Skeletal muscle satellite cell (primary cell): ENCODE results near the gene EPX.

Source experiments
- H3K27me3 ChIP-seq: 2 replicates; pipeline ENCODE4 v1.7.0; 2013; ENCODE audit warnings: low read length; ENCODE audit not compliant: control insufficient read depth, insufficient read depth
- H3K36me3 ChIP-seq: 2 replicates; pipeline ENCODE4 v1.7.0; 2013; ENCODE audit warnings: mild to moderate bottlenecking, control low read depth, low read length; ENCODE audit not compliant: insufficient read depth
- H3K4me1 ChIP-seq: 2 replicates; pipeline ENCODE4 v1.7.0; 2013; ENCODE audit warnings: low read length; ENCODE audit not compliant: control insufficient read depth, insufficient read depth
- H3K4me2 ChIP-seq: 2 replicates; pipeline ENCODE4 v1.7.0; 2013; ENCODE audit warnings: mild to moderate bottlenecking, low read length
- H3K4me3 ChIP-seq: 2 replicates; pipeline ENCODE4 v1.7.0; 2013; ENCODE audit warnings: low read length
- H3K9ac ChIP-seq: 2 replicates; pipeline ENCODE4 v1.7.0; 2013; ENCODE audit warnings: mild to moderate bottlenecking, low read depth, low read length, moderate library complexity
- H3K9me3 ChIP-seq: replicated peaks from 2 replicates; pipeline ENCODE4 v1.7.0; 2013; ENCODE audit warnings: mild to moderate bottlenecking, control low read depth, low read length

The EPX gene

DNA sequence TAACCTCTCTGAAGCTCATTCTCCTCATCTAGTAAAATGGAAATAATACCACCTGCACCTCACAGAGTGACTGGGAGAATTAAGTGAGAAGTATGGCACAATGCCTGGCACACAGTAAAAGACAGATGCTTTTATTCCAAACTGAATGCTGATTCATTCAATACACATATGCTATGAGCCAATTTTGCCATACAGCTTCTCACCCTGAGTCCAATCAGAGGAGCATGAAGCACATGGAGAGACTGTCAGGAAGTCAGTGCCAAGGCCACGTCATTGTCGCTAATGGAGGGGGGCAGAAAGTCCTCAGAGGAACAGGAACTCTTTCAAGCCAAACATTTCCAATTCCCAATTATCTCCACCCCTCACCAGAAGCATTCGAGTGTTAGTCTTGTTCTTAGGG is 14.9 kb downstream of the EPX start:
- Histone ChIP-seq H3K27me3 (no peaks in the 10 kb centered on the region), H3K4me1 (no peaks in the 10 kb centered on the region), H3K36me3 (peaks cover 19% of the 10 kb centered on the region), H3K4me3 (no peak overlapping the region), H3K9ac (no peak overlapping the region), H3K9me3 (no peaks in the 10 kb centered on the region), H3K4me2 (no peak overlapping the region)

- Histone ChIP-seq H3K27me3 (no peaks in the 10 kb centered on the region), H3K36me3 (peaks cover 19% of the 10 kb centered on the region)
Measured at GRCh38 chr17:58208344-58208743, 15.8 kb downstream of the EPX start.

DNA sequence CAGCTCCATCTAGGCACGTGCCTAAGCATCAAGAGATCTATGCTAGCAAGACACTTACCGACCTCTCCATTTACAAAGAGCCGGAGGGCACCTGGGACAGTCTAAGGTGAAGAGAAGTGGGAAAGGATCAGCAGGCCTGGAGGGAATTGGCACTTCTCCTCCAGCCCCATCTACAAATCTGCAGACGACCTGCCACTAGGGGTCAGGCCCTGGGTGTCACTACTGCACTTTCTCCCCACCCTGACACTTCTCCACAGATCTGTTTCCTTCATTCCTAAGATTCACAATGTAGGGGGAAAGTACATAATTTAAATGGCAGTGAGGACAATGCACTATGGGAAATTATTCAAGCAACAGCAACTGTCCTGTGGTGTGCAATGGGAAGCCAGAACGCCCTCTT is 18.4 kb downstream of the EPX start:
- no peak overlapping the region for H3K4me2 ChIP-seq
- H3K4me1 ChIP-seq, result no peaks in the 10 kb centered on the region
- no peaks in the 10 kb centered on the region for H3K9me3 ChIP-seq
- peaks cover 19% of the 10 kb centered on the region for H3K36me3 ChIP-seq
- no peaks in the 10 kb centered on the region for H3K27me3 ChIP-seq
- no peak overlapping the region for H3K9ac ChIP-seq
- no peak overlapping the region for H3K4me3 ChIP-seq

More at GRCh38 chr17:58208344-58208743, 15.8 kb downstream of the EPX start:
- H3K4me1 ChIP-seq, result no peaks in the 10 kb centered on the region
- no peak overlapping the region for H3K4me3 ChIP-seq
- no peak overlapping the region for H3K4me2 ChIP-seq
- no peaks in the 10 kb centered on the region for H3K9me3 ChIP-seq
- H3K9ac ChIP-seq, result no peak overlapping the region

DNA sequence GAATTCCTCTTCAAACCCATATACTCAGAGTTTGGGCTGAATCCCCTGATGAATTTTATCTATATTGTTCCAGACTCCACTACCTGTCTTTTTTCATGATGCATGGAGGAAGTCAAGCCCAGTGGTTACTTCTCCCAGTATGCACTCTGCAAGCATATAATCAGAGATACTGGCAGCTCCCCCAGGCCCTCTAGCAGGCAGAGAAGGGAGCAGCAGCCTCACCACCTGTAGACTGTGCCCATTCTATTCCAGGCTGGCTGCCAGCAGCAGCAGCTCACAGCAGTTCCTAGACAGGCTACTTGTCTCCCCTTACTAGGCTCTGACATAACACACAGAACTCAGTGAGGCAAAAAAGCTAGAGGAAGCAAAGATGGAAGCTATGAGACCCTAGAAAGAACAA is 23.2 kb downstream of the EPX start:
- Histone ChIP-seq H3K9me3 (no peaks in the 10 kb centered on the region), H3K4me2 (no peak overlapping the region), H3K9ac (no peak overlapping the region), H3K4me3 (no peak overlapping the region), H3K27me3 (no peaks in the 10 kb centered on the region), H3K36me3 (no peaks in the 10 kb centered on the region), H3K4me1 (peaks cover 9% of the 10 kb centered on the region)

GRCh38 chr17:58217766-58218165 is 25.2 kb downstream of the EPX start:
- H3K4me1 ChIP-seq, result peaks cover 9% of the 10 kb centered on the region
- H3K4me3 ChIP-seq, result no peak overlapping the region
- no peaks in the 10 kb centered on the region for H3K9me3 ChIP-seq
- no peaks in the 10 kb centered on the region for H3K27me3 ChIP-seq
- H3K4me2 ChIP-seq, result no peak overlapping the region
- H3K36me3 ChIP-seq, result no peaks in the 10 kb centered on the region
- H3K9ac ChIP-seq, result no peak overlapping the region

DNA sequence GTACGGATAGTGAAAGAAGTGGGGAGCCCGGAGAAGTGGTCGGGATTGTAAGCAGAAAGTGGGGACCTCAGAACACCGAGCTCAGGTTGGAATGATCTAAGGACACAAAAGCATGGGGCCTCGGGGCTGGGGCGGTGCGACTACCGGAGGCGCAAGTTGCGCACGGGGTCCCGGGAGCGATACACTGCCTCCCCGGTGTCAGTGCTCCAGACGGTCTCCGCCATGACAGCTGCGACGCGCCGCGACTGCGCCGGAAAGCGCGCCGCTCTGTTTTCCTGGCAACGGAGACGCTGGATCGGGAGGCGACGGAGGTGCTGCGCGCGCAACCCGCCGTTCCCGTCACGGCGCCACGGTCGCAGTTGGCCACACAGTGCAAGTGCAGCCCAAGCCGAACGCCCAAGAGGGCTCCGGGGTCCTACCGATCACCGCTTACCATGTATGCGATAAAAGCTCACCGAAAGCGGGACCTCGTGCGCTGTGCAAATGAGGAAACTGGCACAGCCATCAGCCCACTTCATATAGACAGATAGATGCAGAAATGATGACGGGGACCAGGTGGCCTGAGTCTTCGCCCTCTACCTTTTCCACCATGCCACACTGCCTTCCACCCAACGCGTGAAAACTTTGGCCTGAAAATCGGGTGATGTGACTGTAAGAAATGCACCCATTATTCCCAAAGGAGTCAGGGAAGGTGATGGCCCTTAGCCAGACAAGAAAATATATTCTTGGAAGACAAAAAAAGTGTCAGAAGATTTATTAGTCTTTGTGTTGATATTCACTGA is 26.7 kb downstream of the EPX start, which contains the start of gene MKS1:
Gene MKS1 (minus strand): TSS at position 249 of the 782 bp plus-strand sequence. CDS start 25 bp downstream, at position 224.
- Histone ChIP-seq H3K9me3 (no peaks in the 10 kb centered on the region), H3K27me3 (no peaks in the 10 kb centered on the region), H3K4me3 (peak within 1 kb of the TSS; percentile 88), H3K36me3 (no peaks in the 10 kb centered on the region), H3K4me1 (peaks cover 15% of the 10 kb centered on the region), H3K4me2 (peak within 1 kb of the TSS; percentile 94), H3K9ac (peak within 1 kb of the TSS; percentile 86)

DNA sequence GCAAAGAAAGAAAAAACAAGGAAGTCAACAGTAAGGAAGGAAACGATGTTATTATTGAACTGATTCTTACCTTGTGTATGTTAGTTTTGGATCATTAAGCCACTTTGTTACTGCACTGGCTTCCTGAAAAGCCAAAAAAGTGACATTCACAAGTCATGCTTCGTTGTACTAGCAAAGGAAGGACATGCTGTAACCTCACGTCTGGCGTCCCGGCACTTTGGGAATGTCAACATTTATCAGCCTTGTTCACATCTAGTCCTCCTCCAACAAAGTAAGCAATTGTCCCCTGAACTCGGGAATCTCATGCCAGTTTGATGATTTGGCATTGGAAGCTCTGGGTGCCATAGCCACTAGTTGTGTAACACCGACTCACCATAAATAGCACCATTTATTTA is 27.3 kb downstream of the EPX start:
- Histone ChIP-seq H3K36me3 (no peaks in the 10 kb centered on the region), H3K9me3 (no peaks in the 10 kb centered on the region), H3K4me1 (peaks cover 21% of the 10 kb centered on the region), H3K9ac (peak overlapping the region; percentile 40), H3K4me3 (peak overlapping the region; percentile 88), H3K4me2 (peak overlapping the region; percentile 94), H3K27me3 (no peaks in the 10 kb centered on the region)

DNA sequence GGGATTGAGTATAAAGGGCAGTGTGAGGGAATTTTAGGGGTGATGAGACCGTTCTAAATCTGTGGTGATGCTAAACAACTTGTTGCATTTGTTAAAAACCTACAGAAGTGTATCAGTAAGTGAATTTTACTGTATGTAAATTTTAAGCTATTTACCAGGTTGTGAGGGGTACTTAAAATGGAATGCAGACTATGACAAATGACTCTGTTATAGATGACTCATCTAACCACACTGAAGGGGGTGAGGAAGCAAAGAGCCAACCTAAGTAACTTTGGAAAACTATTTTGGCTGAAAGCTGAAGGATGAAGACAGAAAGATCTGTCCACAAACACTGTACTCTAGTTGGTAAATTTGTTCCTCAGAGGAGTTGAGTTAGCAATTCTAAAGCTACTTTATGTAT is 31.8 kb downstream of the EPX start:
- Histone ChIP-seq H3K9ac (no peak overlapping the region), H3K4me3 (no peak overlapping the region), H3K4me2 (peak overlapping the region; percentile 56), H3K4me1 (peaks cover 21% of the 10 kb centered on the region), H3K9me3 (no peaks in the 10 kb centered on the region), H3K36me3 (no peaks in the 10 kb centered on the region), H3K27me3 (peaks cover 12% of the 10 kb centered on the region)

DNA sequence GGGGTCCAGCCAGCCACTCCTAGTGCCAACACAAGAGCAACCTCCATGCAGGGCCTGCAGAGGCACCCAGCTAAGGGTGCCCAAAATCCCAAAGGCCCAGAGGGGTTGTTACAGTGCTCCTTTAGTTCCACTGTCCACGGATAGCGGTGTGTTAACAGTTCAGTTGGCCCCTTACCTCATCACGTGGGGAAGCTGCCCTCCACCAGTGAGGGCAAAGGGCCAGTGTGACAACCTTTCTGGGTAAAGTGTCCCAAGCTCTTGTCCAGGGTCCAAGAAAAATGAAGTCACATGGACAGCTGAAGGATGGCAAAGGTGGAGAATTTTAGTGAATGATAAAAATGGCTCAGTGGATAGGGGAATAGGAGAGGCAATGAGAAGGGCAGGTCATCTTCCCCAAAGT is 35.2 kb downstream of the EPX start:
- Histone ChIP-seq H3K9ac (no peak overlapping the region), H3K4me3 (no peak overlapping the region), H3K27me3 (peaks cover 23% of the 10 kb centered on the region), H3K4me2 (no peak overlapping the region), H3K4me1 (peaks cover 17% of the 10 kb centered on the region), H3K36me3 (no peaks in the 10 kb centered on the region), H3K9me3 (no peaks in the 10 kb centered on the region)

DNA sequence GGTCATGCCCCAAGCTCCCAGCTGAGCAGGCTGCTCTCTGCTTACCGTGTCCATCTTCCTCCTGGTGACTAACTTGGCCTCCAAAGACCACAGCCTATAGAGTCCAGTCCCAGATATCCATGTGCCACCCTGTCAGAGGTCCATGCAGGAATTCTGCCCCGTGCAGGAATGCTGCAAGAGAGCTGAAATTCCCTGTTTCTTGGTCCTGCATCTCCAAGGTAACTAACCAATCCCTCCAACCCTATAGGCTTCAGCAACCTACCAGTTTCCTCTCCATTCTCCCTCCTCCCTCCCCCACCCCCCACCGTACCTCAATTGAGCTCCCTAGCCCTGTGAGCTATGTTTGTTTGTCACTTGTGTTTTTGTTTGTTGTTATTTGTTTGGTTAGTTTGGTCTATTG is 36.2 kb downstream of the EPX start:
- Histone ChIP-seq H3K9me3 (no peaks in the 10 kb centered on the region), H3K27me3 (peaks cover 23% of the 10 kb centered on the region), H3K4me2 (no peak overlapping the region), H3K4me1 (peaks cover 16% of the 10 kb centered on the region), H3K9ac (no peak overlapping the region), H3K4me3 (no peak overlapping the region), H3K36me3 (no peaks in the 10 kb centered on the region)

- no peaks in the 10 kb centered on the region for H3K9me3 ChIP-seq
- peaks cover 26% of the 10 kb centered on the region for H3K27me3 ChIP-seq
- no peaks in the 10 kb centered on the region for H3K36me3 ChIP-seq
- no peak overlapping the region for H3K4me3 ChIP-seq
- H3K4me1 ChIP-seq, result peaks cover 9% of the 10 kb centered on the region
- no peak overlapping the region for H3K4me2 ChIP-seq
- H3K9ac ChIP-seq, result no peak overlapping the region
Measured at GRCh38 chr17:58229384-58229783, 36.9 kb downstream of the EPX start.

DNA sequence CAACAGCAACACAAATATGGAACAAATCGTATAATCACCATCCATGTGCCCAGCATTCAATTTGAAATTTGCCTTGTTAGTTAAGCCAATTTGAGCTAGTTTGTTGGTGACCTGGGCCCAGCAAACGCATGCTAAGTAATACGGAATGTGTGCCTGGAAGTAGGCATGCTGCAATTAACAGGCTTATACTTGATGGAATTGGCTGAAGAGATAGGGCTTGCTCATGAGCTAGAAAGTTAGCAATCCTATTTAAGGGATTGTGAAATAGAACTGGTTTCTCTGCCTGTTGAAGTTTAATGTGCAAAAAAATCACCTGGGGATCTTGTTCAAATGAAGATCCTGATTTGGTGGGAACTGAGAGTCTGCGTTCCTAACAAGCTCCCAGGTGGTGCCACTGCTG is 37.4 kb downstream of the EPX start:
- Histone ChIP-seq H3K36me3 (no peaks in the 10 kb centered on the region), H3K9ac (no peak overlapping the region), H3K9me3 (no peaks in the 10 kb centered on the region), H3K4me1 (peaks cover 5% of the 10 kb centered on the region), H3K4me3 (no peak overlapping the region), H3K27me3 (peaks cover 31% of the 10 kb centered on the region), H3K4me2 (no peak overlapping the region)
